Memory B cell (primary cell): ENCODE data around the gene TMPRSS9.
A peak's percentile ranks its signal among the peaks of the same experiment; 100 is the strongest.
"Not testable (repeated sequence)": the region's sequence is repeated elsewhere in the genome, so short reads cannot be mapped to it uniquely, and the experiment has no call there.

Experiments
- ATAC-seq: fragments of 150-1000 bp; cut with Tn5 transposase; 2 replicates; pipeline ENCODE4 v1.10.0; 2021; ENCODE audit warnings: low read depth, mild to moderate bottlenecking, moderate library complexity
- DNase-seq, 2 donors: peaks; one replicate each; pipeline ENCODE4 v3.0.0; 2022; ENCODE audit warnings: low spot score in 2 of 2
- H3K27ac Mint-ChIP-seq: one replicate; pipeline ENCODE4 v1.8.0; 2022; ENCODE audit warnings: mild to moderate bottlenecking, moderate library complexity, mixed read lengths
- H3K27me3 Mint-ChIP-seq: one replicate; pipeline ENCODE4 v1.8.0; 2022; ENCODE audit warnings: mixed read lengths
- H3K36me3 Mint-ChIP-seq: one replicate; pipeline ENCODE4 v1.8.0; 2022; ENCODE audit warnings: mild to moderate bottlenecking, mixed read lengths
- H3K4me1 Mint-ChIP-seq: one replicate; pipeline ENCODE4 v1.8.0; 2022; ENCODE audit warnings: mixed read lengths
- H3K4me3 Mint-ChIP-seq: one replicate; pipeline ENCODE4 v1.8.0; 2022; ENCODE audit warnings: mild to moderate bottlenecking, moderate library complexity, mixed read lengths
- H3K9me3 Mint-ChIP-seq: one replicate; pipeline ENCODE4 v1.8.0; 2022; ENCODE audit warnings: mixed read lengths

Gene TMPRSS9

GRCh38 chr19:2415973-2416319, 55.9 kb downstream of the TMPRSS9 start:
- no peak for ATAC-seq
- H3K4me1 Mint-ChIP-seq = peaks cover 2% of the 10 kb centered on the region
- no peak overlapping the region for H3K4me3 Mint-ChIP-seq
- H3K36me3 Mint-ChIP-seq = peaks cover 5% of the 10 kb centered on the region
- peaks cover 2% of the 10 kb centered on the region for H3K9me3 Mint-ChIP-seq
- no peaks in the 10 kb centered on the region for H3K27me3 Mint-ChIP-seq
- H3K27ac Mint-ChIP-seq = no peak overlapping the region
- no peak for DNase-seq

- Mint-ChIP-seq H3K4me1 (peaks cover 2% of the 10 kb centered on the region), H3K27ac (no peak overlapping the region), H3K36me3 (peaks cover 5% of the 10 kb centered on the region), H3K4me3 (no peak overlapping the region), H3K27me3 (no peaks in the 10 kb centered on the region), H3K9me3 (peaks cover 2% of the 10 kb centered on the region)
- ATAC-seq = no peak
- no peak for DNase-seq
Measured at GRCh38 chr19:2416321-2417097, 56.4 kb downstream of the TMPRSS9 start.

GRCh38 chr19:2417436-2417835, 57.4 kb downstream of the TMPRSS9 start:
- H3K4me1 Mint-ChIP-seq, DNase-seq, H3K27me3 Mint-ChIP-seq, H3K36me3 Mint-ChIP-seq, H3K27ac Mint-ChIP-seq, H3K9me3 Mint-ChIP-seq, H3K4me3 Mint-ChIP-seq, ATAC-seq: not testable (repeated sequence)

- no peaks in the 10 kb centered on the region for H3K27me3 Mint-ChIP-seq
- H3K36me3 Mint-ChIP-seq = peaks cover 5% of the 10 kb centered on the region
- H3K4me1 Mint-ChIP-seq = peaks cover 2% of the 10 kb centered on the region
- no peak overlapping the region for H3K27ac Mint-ChIP-seq
- DNase-seq = no peak
- no peaks in the 10 kb centered on the region for H3K9me3 Mint-ChIP-seq
- H3K4me3 Mint-ChIP-seq = no peak overlapping the region
- no peak for ATAC-seq
Measured at GRCh38 chr19:2417881-2418406, 57.9 kb downstream of the TMPRSS9 start.

- H3K4me1 Mint-ChIP-seq = peaks cover 2% of the 10 kb centered on the region
- no peak for ATAC-seq
- H3K4me3 Mint-ChIP-seq = no peak overlapping the region
- H3K9me3 Mint-ChIP-seq = no peaks in the 10 kb centered on the region
- H3K36me3 Mint-ChIP-seq = peaks cover 5% of the 10 kb centered on the region
- H3K27ac Mint-ChIP-seq = no peak overlapping the region
- no peak for DNase-seq
- H3K27me3 Mint-ChIP-seq = no peaks in the 10 kb centered on the region
Measured at GRCh38 chr19:2419754-2420153, 59.7 kb downstream of the TMPRSS9 start.

GRCh38 chr19:2420490-2420889, 60.4 kb downstream of the TMPRSS9 start:
- Mint-ChIP-seq H3K4me3 (no peak overlapping the region), H3K27me3 (no peaks in the 10 kb centered on the region), H3K36me3 (peaks cover 5% of the 10 kb centered on the region), H3K27ac (no peak overlapping the region), H3K4me1 (peaks cover 2% of the 10 kb centered on the region), H3K9me3 (no peaks in the 10 kb centered on the region)
- no peak for ATAC-seq
- DNase-seq = no peak

- peaks cover 5% of the 10 kb centered on the region for H3K36me3 Mint-ChIP-seq
- no peaks in the 10 kb centered on the region for H3K9me3 Mint-ChIP-seq
- no peaks in the 10 kb centered on the region for H3K27me3 Mint-ChIP-seq
- H3K4me3 Mint-ChIP-seq = no peak overlapping the region
- no peak overlapping the region for H3K27ac Mint-ChIP-seq
- H3K4me1 Mint-ChIP-seq = peaks cover 4% of the 10 kb centered on the region
- DNase-seq (no peak), ATAC-seq (no peak)
Measured at GRCh38 chr19:2421581-2422306, 61.7 kb downstream of the TMPRSS9 start.

GRCh38 chr19:2423071-2423914, 63.2 kb downstream of the TMPRSS9 start:
- H3K4me3 Mint-ChIP-seq = no peak overlapping the region
- H3K27me3 Mint-ChIP-seq = no peaks in the 10 kb centered on the region
- no peak for ATAC-seq

GRCh38 chr19:2423915-2424685, 64.0 kb downstream of the TMPRSS9 start:
- H3K36me3 Mint-ChIP-seq = no peaks in the 10 kb centered on the region
- peaks cover 3% of the 10 kb centered on the region for H3K4me1 Mint-ChIP-seq
- ATAC-seq = no peak
- H3K27ac Mint-ChIP-seq = no peak overlapping the region
- no peaks in the 10 kb centered on the region for H3K9me3 Mint-ChIP-seq
- H3K4me3 Mint-ChIP-seq = no peak overlapping the region
- DNase-seq = no peak
- H3K27me3 Mint-ChIP-seq = no peaks in the 10 kb centered on the region

More at GRCh38 chr19:2423071-2423914, 63.2 kb downstream of the TMPRSS9 start:
- Mint-ChIP-seq H3K36me3 (no peaks in the 10 kb centered on the region), H3K27ac (no peak overlapping the region), H3K4me1 (peaks cover 4% of the 10 kb centered on the region), H3K9me3 (no peaks in the 10 kb centered on the region)
- DNase-seq = no peak

GRCh38 chr19:2424686-2425621, 64.9 kb downstream of the TMPRSS9 start:
- Mint-ChIP-seq H3K27me3 (no peaks in the 10 kb centered on the region), H3K9me3 (no peaks in the 10 kb centered on the region)
- DNase-seq = no peak

GRCh38 chr19:2425622-2426581, 65.8 kb downstream of the TMPRSS9 start:
- H3K36me3 Mint-ChIP-seq = no peaks in the 10 kb centered on the region
- ATAC-seq (no peak), DNase-seq (no peak)
- H3K4me3 Mint-ChIP-seq = peak overlapping the region; percentile 98
- no peaks in the 10 kb centered on the region for H3K27me3 Mint-ChIP-seq
- peaks cover 2% of the 10 kb centered on the region for H3K4me1 Mint-ChIP-seq
- H3K27ac Mint-ChIP-seq = no peak overlapping the region
- no peaks in the 10 kb centered on the region for H3K9me3 Mint-ChIP-seq

More at GRCh38 chr19:2424686-2425621, 64.9 kb downstream of the TMPRSS9 start:
- ATAC-seq = no peak
- H3K27ac Mint-ChIP-seq = no peak overlapping the region
- H3K36me3 Mint-ChIP-seq = no peaks in the 10 kb centered on the region
- H3K4me1 Mint-ChIP-seq = peaks cover 2% of the 10 kb centered on the region
- no peak overlapping the region for H3K4me3 Mint-ChIP-seq
